Muscle of leg (tissue), 11 donors: ENCODE results near the gene MXD1. TPM values are rescaled to one million over a fixed set of nuclear protein-coding genes. Genes with fewer than 3 reads are reported as not detected.
A peak's percentile ranks its signal among the peaks of the same experiment; 100 is the strongest.

Experiments used
- DNase-seq: peaks from one replicate; pipeline ENCODE4 v3.0.0; 2013
- H3K27ac ChIP-seq: one replicate; pipeline ENCODE4 v1.5.1; 2013; ENCODE audit warnings: mild to moderate bottlenecking, low read length, control low read depth
- H3K27me3 ChIP-seq: one replicate; pipeline ENCODE4 v1.6.1; 2013; ENCODE audit warnings: low read length; ENCODE audit not compliant: control insufficient read depth, insufficient read depth
- H3K36me3 ChIP-seq: one replicate; pipeline ENCODE4 v1.6.1; 2013; ENCODE audit warnings: low read length; ENCODE audit not compliant: control insufficient read depth, insufficient read depth
- H3K4me1 ChIP-seq: one replicate; pipeline ENCODE4 v1.6.1; 2013; ENCODE audit warnings: low read length; ENCODE audit not compliant: control insufficient read depth, insufficient read depth
- H3K4me3 ChIP-seq: one replicate; pipeline ENCODE4 v1.5.1; 2013; ENCODE audit warnings: low read length, control low read depth
- H3K9me3 ChIP-seq: replicated peaks from 2 replicates; pipeline ENCODE4 v1.6.1; 2013; ENCODE audit warnings: low read depth, low read length; ENCODE audit not compliant: control insufficient read depth
- WGBS: methylation state at CpG from one replicate; pipeline ENCODE4 v1.1.5; 2013; ENCODE audit warnings: missing lambda C conversion rate; ENCODE audit not compliant: insufficient coverage; 5-methylcytosine and 5-hydroxymethylcytosine counted together
- polyA plus RNA-seq, 8 donors: library from polyadenylated mRNA; unstranded; fragments of 120-200 nt; gene quantifications; one replicate each; pipeline versions ENCODE4 v1.2.1 to v1.2.3, GENCODE V29; 2013; ENCODE audit warnings: inconsistent platforms in 1 of 8, low replicate concordance in 1 of 8; ENCODE audit not compliant: insufficient read length in 8 of 8, insufficient read depth in 1 of 8
- total RNA-seq: library from RNA; stranded (reverse); fragments of 120-200 nt; gene quantifications from one replicate; pipeline ENCODE4 v1.2.4, GENCODE V29; 2013

MXD1 gene
- total and polyA plus RNA-seq, 9 donors = 2.7 to 7.2 (median 4.6) TPM

GRCh38 chr2:69952336-69953115, 37.6 kb downstream of the MXD1 start:
- Histone ChIP-seq H3K36me3 (no peaks in the 10 kb centered on the region), H3K9me3 (no peaks in the 10 kb centered on the region), H3K4me3 (no peak overlapping the region), H3K27me3 (peaks cover 18% of the 10 kb centered on the region), H3K27ac (no peak overlapping the region), H3K4me1 (peaks cover 7% of the 10 kb centered on the region)
- DNase-seq = no peak
- WGBS = 72% methylated on average over 4 of the region's 6 CpGs

GRCh38 chr2:69954084-69954483, 39.2 kb downstream of the MXD1 start:
- Histone ChIP-seq H3K27ac (no peak overlapping the region), H3K27me3 (peaks cover 8% of the 10 kb centered on the region), H3K4me3 (no peak overlapping the region), H3K9me3 (no peaks in the 10 kb centered on the region), H3K36me3 (no peaks in the 10 kb centered on the region), H3K4me1 (no peaks in the 10 kb centered on the region)
- no peak for DNase-seq
- no CpG with 5 or more reads among the region's 1 CpG for WGBS

GRCh38 chr2:69955029-69955428, 40.1 kb downstream of the MXD1 start:
- Histone ChIP-seq H3K27ac (no peak overlapping the region), H3K9me3 (no peaks in the 10 kb centered on the region), H3K4me3 (no peak overlapping the region), H3K27me3 (peaks cover 5% of the 10 kb centered on the region), H3K36me3 (no peaks in the 10 kb centered on the region), H3K4me1 (no peaks in the 10 kb centered on the region)
- whole genome bisulfite sequencing = 77% methylated on average over 8 of the region's 11 CpGs
- DNase-seq = no peak

GRCh38 chr2:69956475-69956979, 41.6 kb downstream of the MXD1 start:
- WGBS = no CpG with 5 or more reads among the region's 6 CpGs
- Histone ChIP-seq H3K27ac (no peak overlapping the region), H3K4me3 (no peak overlapping the region), H3K27me3 (peaks cover 5% of the 10 kb centered on the region), H3K4me1 (no peaks in the 10 kb centered on the region), H3K36me3 (no peaks in the 10 kb centered on the region), H3K9me3 (no peaks in the 10 kb centered on the region)
- no peak for DNase-seq

GRCh38 chr2:69957965-69958364, 43.1 kb downstream of the MXD1 start:
- DNase-seq = peak; percentile 55
- Histone ChIP-seq H3K4me3 (no peak overlapping the region), H3K27me3 (peaks cover 5% of the 10 kb centered on the region), H3K9me3 (no peaks in the 10 kb centered on the region), H3K27ac (no peak overlapping the region), H3K4me1 (no peaks in the 10 kb centered on the region), H3K36me3 (no peaks in the 10 kb centered on the region)
- 15% methylated on average over 7 of the region's 8 CpGs for WGBS

GRCh38 chr2:69958480-69958879, 43.6 kb downstream of the MXD1 start:
- H3K4me1 ChIP-seq = no peaks in the 10 kb centered on the region
- H3K27ac ChIP-seq = no peak overlapping the region
- no peak for DNase-seq
- H3K36me3 ChIP-seq = no peaks in the 10 kb centered on the region
- no peaks in the 10 kb centered on the region for H3K9me3 ChIP-seq
- 68% methylated on average over 3 of the region's 6 CpGs for WGBS
- H3K27me3 ChIP-seq = peaks cover 5% of the 10 kb centered on the region
- no peak overlapping the region for H3K4me3 ChIP-seq

GRCh38 chr2:69959425-69959824, 44.5 kb downstream of the MXD1 start:
- Histone ChIP-seq H3K36me3 (no peaks in the 10 kb centered on the region), H3K4me3 (no peak overlapping the region), H3K9me3 (no peaks in the 10 kb centered on the region), H3K4me1 (no peaks in the 10 kb centered on the region), H3K27me3 (peaks cover 5% of the 10 kb centered on the region), H3K27ac (no peak overlapping the region)
- DNase-seq = no peak
- WGBS = 61% methylated on average over 5 of the region's 5 CpGs

GRCh38 chr2:69960821-69961220, 45.9 kb downstream of the MXD1 start:
- WGBS = 94% methylated on average over 6 of the region's 6 CpGs

GRCh38 chr2:69961496-69961895, 46.6 kb downstream of the MXD1 start, which contains the start of gene ASPRV1:
TSS of gene ASPRV1 (minus strand) at chr2:69961631. CDS start at chr2:69961436, 195 bp downstream.
- H3K9me3 ChIP-seq = no peaks in the 10 kb centered on the region
- no peaks in the 10 kb centered on the region for H3K36me3 ChIP-seq
- peaks cover 3% of the 10 kb centered on the region for H3K27me3 ChIP-seq
- H3K4me1 ChIP-seq = no peaks in the 10 kb centered on the region
- no peak for DNase-seq
- H3K4me3 ChIP-seq = no peak within 1 kb of the TSS
- 92% methylated on average over 11 of the region's 14 CpGs for WGBS
- no peak within 1 kb of the TSS for H3K27ac ChIP-seq

More at GRCh38 chr2:69960821-69961220, 45.9 kb downstream of the MXD1 start:
- H3K27me3 ChIP-seq = peaks cover 4% of the 10 kb centered on the region
- DNase-seq = no peak
- no peak overlapping the region for H3K27ac ChIP-seq
- no peaks in the 10 kb centered on the region for H3K36me3 ChIP-seq
- H3K4me1 ChIP-seq = no peaks in the 10 kb centered on the region
- H3K4me3 ChIP-seq = no peak overlapping the region
- H3K9me3 ChIP-seq = no peaks in the 10 kb centered on the region

- Histone ChIP-seq H3K4me3 (no peak overlapping the region), H3K27ac (no peak overlapping the region), H3K36me3 (no peaks in the 10 kb centered on the region), H3K4me1 (no peaks in the 10 kb centered on the region), H3K27me3 (peaks cover 3% of the 10 kb centered on the region), H3K9me3 (no peaks in the 10 kb centered on the region)
- DNase-seq = no peak
- WGBS = 94% methylated on average over 2 of the region's 8 CpGs
These were observed 48.2 kb downstream of the MXD1 start for GRCh38 chr2:69962986-69963730.
